Activated T-cell treated with anti-CD3 and anti-CD28 coated beads, Interleukin-2, amount 50 U/mL, for 24 hours (primary cell): Measurements from ENCODE around the gene COG6.

Experiments used
- DNase-seq: peaks from one replicate; pipeline ENCODE4 v3.0.0-alpha.2; 2020
- H3K27ac Mint-ChIP-seq: 2 replicates; pipeline ENCODE4 v1.8.0; 2020; ENCODE audit warnings: mild to moderate bottlenecking, mixed read lengths
- H3K27me3 Mint-ChIP-seq: 2 replicates; pipeline ENCODE4 v1.8.0; 2020; ENCODE audit warnings: mixed read lengths
- H3K36me3 Mint-ChIP-seq: 2 replicates; pipeline ENCODE4 v1.8.0; 2020; ENCODE audit warnings: low read depth, mixed read lengths
- H3K4me1 Mint-ChIP-seq: 2 replicates; pipeline ENCODE4 v1.8.0; 2020; ENCODE audit warnings: low read depth, mixed read lengths
- H3K4me3 Mint-ChIP-seq: 2 replicates; pipeline ENCODE4 v1.8.0; 2020; ENCODE audit warnings: mild to moderate bottlenecking, moderate library complexity, mixed read lengths
- H3K9me3 Mint-ChIP-seq: 2 replicates; pipeline ENCODE4 v1.8.0; 2020; ENCODE audit warnings: mixed read lengths

COG6 gene

DNA sequence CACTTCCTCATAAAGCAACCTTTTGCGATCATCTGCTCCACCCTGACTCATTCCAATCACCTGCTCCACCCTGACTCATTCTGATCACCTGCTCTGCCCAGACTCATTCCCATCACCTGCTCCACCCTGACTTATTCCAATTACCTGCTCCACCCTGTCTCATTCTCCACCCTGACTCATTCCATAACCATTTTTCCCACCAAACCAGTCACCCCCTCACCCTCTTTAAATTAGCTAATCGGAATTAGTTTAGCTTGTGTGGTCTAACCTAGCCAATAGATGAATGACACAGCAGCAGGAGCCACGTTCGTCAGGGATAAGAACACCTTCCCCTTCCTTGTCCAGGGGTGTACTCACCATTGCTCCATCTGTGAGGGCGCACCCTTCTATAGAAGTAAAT, 134.0 kb downstream of the COG6 start:
- no peak for DNase-seq
- Mint-ChIP-seq H3K36me3 (peaks cover 4% of the 10 kb centered on the region), H3K9me3 (peaks cover 14% of the 10 kb centered on the region), H3K4me3 (no peak overlapping the region), H3K27ac (no peak overlapping the region), H3K27me3 (no peaks in the 10 kb centered on the region), H3K4me1 (peaks cover 13% of the 10 kb centered on the region)
